Measurements from ENCODE around the gene GAP43. TPM values are rescaled to one million over a fixed set of nuclear protein-coding genes. Genes with fewer than 3 reads are reported as not detected.
A peak's percentile ranks its signal among the peaks of the same experiment; 100 is the strongest.

Gene GAP43
- total RNA-seq, 1 experiment from 2014 or later, result 31.6 TPM

- CTCF ChIA-PET, result no interaction called here
- Histone ChIP-seq H3K4me1 (ENCODE audit: insufficient read depth, low read length, poor library complexity, severe bottlenecking) (peaks cover 28% of the 10 kb centered on the region), H3K27me3 (replicated peaks; ENCODE audit: insufficient read depth, low read depth, low read length, poor library complexity) (no peaks in the 10 kb centered on the region), H3K9me3 (ENCODE audit: low read depth, low read length, poor library complexity, severe bottlenecking) (no peaks in the 10 kb centered on the region), H3K27ac (ENCODE audit: low read depth, low read length, poor library complexity, severe bottlenecking) (peak overlapping the region; percentile 70), H3K4me3 (ENCODE audit: low read depth, low read length, poor library complexity, severe bottlenecking) (peak overlapping the region; percentile 49), H3K36me3 (ENCODE audit: insufficient read depth, low read length, poor library complexity, severe bottlenecking) (no peaks in the 10 kb centered on the region)
- TF ChIP-seq CTCF (conservative IDR thresholded peaks at IDR 0.05; ENCODE audit: low read depth, low read length) (no peak), EZH2 (IDR thresholded peaks at IDR 0.05; ENCODE audit: borderline replicate concordance, low read depth, low read length, poor library complexity, severe bottlenecking) (no peak)
- POLR2A ChIA-PET (ENCODE audit: low non-redundant PET), result interaction anchor here (0.6 to 0.7 kb wide), 2 partner anchors 118 to 336 kb away, joined by 3 to 4 read pairs; no protein-coding TSS in a partner anchor
- intact Hi-C loops (cut with micrococcal nuclease; ENCODE audit: unreplicated experiment), result no loop called here
- DNase-seq (ENCODE audit: low spot score), result no peak
- BruUV-seq (replicated peaks), result TSS peak; percentile 95
Observed at GRCh38 chr3:115658032-115658336, 34.7 kb downstream of the GAP43 start.

- no peaks in the 10 kb centered on the region for H3K27me3 ChIP-seq (replicated peaks; ENCODE audit: insufficient read depth, low read depth, low read length, poor library complexity)
- H3K27ac ChIP-seq (ENCODE audit: low read depth, low read length, poor library complexity, severe bottlenecking), result peak overlapping the region; percentile 70
- H3K4me1 ChIP-seq (ENCODE audit: insufficient read depth, low read length, poor library complexity, severe bottlenecking), result peaks cover 28% of the 10 kb centered on the region
- H3K9me3 ChIP-seq (ENCODE audit: low read depth, low read length, poor library complexity, severe bottlenecking), result no peaks in the 10 kb centered on the region
- peak overlapping the region; percentile 49 for H3K4me3 ChIP-seq (ENCODE audit: low read depth, low read length, poor library complexity, severe bottlenecking)
- POLR2A ChIA-PET (ENCODE audit: low non-redundant PET), result interaction anchor here (0.6 to 0.7 kb wide), 3 partner anchors 10 to 337 kb away, joined by 3 to 4 read pairs (median 4); no protein-coding TSS in a partner anchor
- no peak for TF ChIP-seq EZH2 (IDR thresholded peaks at IDR 0.05; ENCODE audit: borderline replicate concordance, low read depth, low read length, poor library complexity, severe bottlenecking)
- no peak for TF ChIP-seq CTCF (conservative IDR thresholded peaks at IDR 0.05; ENCODE audit: low read depth, low read length)
- intact Hi-C loops (cut with micrococcal nuclease; ENCODE audit: unreplicated experiment), result no loop called here
- DNase-seq (ENCODE audit: low spot score), result peak; percentile 93
- CTCF ChIA-PET, result no interaction called here
- no peaks in the 10 kb centered on the region for H3K36me3 ChIP-seq (ENCODE audit: insufficient read depth, low read length, poor library complexity, severe bottlenecking)
- BruUV-seq (replicated peaks), result no TSS peak
Observed at GRCh38 chr3:115658337-115659181, 35.2 kb downstream of the GAP43 start.

GRCh38 chr3:115659253-115660220, 36.2 kb downstream of the GAP43 start:
- no peaks in the 10 kb centered on the region for H3K9me3 ChIP-seq (ENCODE audit: low read depth, low read length, poor library complexity, severe bottlenecking)
- TF ChIP-seq EZH2 (IDR thresholded peaks at IDR 0.05; ENCODE audit: borderline replicate concordance, low read depth, low read length, poor library complexity, severe bottlenecking) (no peak), CTCF (conservative IDR thresholded peaks at IDR 0.05; ENCODE audit: low read depth, low read length) (no peak)
- peak; percentile 15 for DNase-seq (ENCODE audit: low spot score)
- ChIA-PET POLR2A (ENCODE audit: low non-redundant PET) (interaction anchor here (0.6 kb wide), 1 partner anchor 11 kb away, joined by 4 read pairs; no protein-coding TSS in a partner anchor), CTCF (no interaction called here)
- intact Hi-C loops (cut with micrococcal nuclease; ENCODE audit: unreplicated experiment), result no loop called here
- H3K36me3 ChIP-seq (ENCODE audit: insufficient read depth, low read length, poor library complexity, severe bottlenecking), result no peaks in the 10 kb centered on the region
- TSS peak; percentile 81 for BruUV-seq (replicated peaks)
- H3K27me3 ChIP-seq (replicated peaks; ENCODE audit: insufficient read depth, low read depth, low read length, poor library complexity), result no peaks in the 10 kb centered on the region
- H3K4me3 ChIP-seq (ENCODE audit: low read depth, low read length, poor library complexity, severe bottlenecking), result no peak overlapping the region
- H3K4me1 ChIP-seq (ENCODE audit: insufficient read depth, low read length, poor library complexity, severe bottlenecking), result peaks cover 28% of the 10 kb centered on the region
- peak overlapping the region; percentile 70 for H3K27ac ChIP-seq (ENCODE audit: low read depth, low read length, poor library complexity, severe bottlenecking)

All from A673 (cell line).